Measurements from ENCODE around the gene IFIT2.
"Not testable (repeated sequence)": the region's sequence is repeated elsewhere in the genome, so short reads cannot be mapped to it uniquely, and the experiment has no call there.

IFIT2 gene

GRCh38 chr10:89280508-89280907 lies 21.3 kb upstream of the IFIT2 start:
- DNase-seq: no peak

DNA sequence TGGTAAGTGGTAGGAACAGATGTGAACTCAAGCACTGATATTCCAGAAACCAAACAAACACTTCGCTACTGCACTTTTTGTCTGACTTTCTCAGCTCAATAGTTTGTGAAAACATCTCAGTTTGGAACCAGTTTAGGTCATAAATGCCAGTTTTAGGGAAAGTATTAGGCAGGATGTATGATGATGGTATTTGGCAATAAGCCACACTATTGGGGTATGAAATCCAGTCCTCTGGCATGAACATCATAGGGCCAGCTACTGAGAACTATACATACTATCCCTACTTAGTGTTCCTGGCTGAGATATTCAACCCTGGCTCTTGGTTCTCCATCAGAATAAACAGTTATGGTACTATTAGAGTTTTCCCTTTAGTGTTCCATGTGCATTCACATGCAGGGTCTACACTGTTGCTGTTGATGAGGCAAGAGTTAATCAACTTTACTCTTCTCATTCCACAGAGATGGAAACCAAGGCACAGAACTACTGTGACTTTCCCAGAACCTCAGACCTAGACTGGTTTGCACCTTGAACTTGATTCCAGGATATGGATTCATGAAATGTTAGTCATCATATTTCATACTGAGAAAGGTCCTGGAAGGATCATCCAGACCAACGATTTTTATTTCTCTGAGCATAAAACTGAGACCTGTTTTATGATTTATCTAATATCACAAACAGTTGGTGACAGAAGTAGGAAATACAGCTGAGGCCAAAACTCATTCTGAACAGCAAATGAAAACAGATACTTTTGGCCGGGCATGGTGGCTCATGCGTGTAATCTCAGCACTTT lies 20.0 kb upstream of the IFIT2 start:
- no peak for DNase-seq

GRCh38 chr10:89283025-89283935 lies 18.6 kb upstream of the IFIT2 start:
- DNase-seq: no peak

DNA sequence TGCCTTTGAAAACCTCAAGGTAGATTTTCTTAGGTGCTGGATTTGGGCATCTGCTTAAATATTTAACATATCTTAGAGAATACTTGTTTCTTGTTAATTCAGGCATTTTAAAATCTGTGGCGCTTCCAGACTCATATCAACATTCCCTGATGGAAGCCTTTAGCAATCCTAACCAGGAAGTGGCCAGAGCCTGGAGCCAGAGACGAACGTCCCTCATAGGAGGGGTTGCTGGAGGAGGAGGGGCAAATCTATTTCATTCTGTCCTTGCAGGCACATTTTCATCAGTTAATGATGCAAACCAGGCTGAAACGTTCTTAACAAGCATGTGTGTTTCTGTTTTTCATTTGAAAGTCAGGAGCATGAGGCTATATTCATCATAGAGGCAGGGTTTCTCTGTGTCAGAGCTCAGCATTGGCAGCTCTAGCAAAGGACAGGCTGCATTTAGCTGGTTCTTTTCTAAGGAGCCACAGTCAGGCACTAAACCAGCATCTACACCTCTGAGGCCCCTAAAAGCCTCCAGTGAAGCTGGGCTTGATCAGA lies 17.8 kb upstream of the IFIT2 start:
- no peak for DNase-seq

DNA sequence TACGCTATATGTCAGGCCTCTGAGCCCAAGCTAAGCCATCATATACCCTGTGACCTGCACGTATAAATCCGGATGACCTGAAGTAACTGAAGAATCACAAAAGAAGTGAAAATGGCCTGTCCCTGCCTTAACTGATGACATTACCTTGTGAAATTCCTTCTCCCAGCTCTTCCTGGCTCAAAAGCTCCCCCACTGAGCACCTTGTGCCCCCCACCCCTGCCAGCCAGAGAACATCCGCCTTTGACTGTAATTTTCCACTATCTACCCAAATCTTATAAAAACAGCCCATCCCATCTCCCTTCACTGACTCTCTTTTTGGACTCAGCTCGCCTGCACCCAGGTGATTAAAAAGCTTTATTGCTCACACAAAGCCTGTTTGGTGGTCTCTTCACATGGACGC lies 17.1 kb upstream of the IFIT2 start:
- not testable (repeated sequence) for DNase-seq

DNA sequence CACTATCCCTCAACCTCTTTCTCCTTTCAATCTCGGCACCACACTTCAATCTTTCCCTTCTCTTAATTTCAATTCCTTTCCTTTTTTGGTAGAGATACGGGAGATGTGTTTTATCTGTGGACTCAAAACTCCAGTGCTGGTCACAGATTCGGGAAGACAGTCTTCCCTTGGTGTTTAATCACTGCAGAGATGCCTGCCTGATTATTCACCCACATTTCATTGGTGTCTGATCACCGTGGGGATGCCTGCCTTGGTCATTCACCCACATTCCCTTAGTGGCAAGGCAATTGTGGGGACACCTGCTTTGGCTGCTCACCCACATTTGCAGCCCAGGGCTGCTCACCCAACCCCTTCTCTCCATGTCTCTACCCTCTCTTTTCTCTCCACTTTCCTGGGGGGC lies 16.5 kb upstream of the IFIT2 start:
- not testable (repeated sequence) for DNase-seq

GRCh38 chr10:89294721-89295239 lies 7.1 kb upstream of the IFIT2 start:
- DNase-seq: no peak

DNA sequence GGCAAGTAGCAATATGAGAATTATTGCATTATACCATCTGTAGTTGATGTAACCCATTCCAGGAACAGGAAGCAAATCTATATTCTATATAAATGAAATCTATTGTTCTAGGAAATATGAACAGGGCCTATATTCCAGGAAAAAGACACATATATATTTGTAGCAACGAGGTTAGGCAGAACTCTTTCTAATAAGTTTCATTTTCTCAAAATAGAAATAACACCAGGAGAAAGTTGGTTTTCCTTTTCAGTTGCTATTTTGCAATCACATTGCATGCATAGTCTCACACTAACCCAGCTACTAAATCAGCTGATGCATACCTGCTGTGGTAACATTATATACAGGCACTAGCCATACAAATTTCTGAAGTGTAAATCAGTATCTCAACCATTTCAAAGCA lies 6.2 kb upstream of the IFIT2 start:
- DNase-seq: no peak

- DNase-seq: no peak
These were observed 5.6 kb upstream of the IFIT2 start for GRCh38 chr10:89296220-89296648.

- DNase-seq: no peak
These were observed 4.5 kb upstream of the IFIT2 start for GRCh38 chr10:89297356-89297755.

DNA sequence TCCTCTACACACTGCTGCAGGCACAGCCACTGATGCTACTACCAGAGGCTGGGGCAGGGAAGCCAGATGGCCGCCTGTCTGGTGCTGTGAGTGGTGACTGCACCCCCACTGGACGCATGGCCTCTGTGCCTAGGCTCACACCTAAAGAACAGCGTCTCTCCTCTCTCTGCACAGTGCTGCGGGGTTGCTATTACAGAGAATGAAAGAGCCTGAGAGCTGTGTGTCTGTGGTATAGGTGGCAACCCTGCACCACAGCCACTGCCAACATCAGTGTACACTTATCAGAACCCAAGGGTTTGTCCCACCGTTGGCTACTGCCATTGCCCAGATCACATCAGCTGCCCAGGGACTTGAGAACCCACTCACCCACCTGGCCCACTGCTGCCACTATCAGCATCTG lies 4.1 kb upstream of the IFIT2 start:
- DNase-seq: no peak

GRCh38 chr10:89299031-89299430 lies 2.8 kb upstream of the IFIT2 start:
- DNase-seq: no peak

- no peak for DNase-seq
These were observed 614 bp upstream of the IFIT2 start for GRCh38 chr10:89301232-89301631.

DNA sequence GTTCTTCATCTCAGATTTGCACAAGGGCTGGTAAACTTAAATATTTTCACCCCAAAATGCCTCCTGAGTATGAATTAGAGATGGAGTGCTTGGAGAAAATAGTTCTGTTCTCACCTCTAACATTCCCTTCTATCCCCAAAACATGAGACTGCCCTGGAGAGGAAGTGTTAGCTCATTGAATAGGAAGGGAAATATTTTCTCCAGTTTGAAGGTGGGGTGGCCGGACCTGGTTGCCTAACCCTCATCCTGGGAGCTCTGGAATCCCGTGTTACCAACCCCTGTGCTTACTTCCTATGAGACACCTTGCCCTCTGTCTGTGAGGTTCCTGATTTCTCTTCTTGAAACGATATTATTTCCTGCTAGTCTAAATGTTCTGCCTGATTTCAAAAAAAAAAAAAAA lies 779 bp downstream of the IFIT2 start:
- no peak for DNase-seq

- no peak for DNase-seq
These were observed 1.3 kb downstream of the IFIT2 start for GRCh38 chr10:89303161-89303560.

- DNase-seq: no peak
These were observed 2.2 kb downstream of the IFIT2 start for GRCh38 chr10:89304026-89304425.

- no peak for DNase-seq
These were observed 2.6 kb downstream of the IFIT2 start for GRCh38 chr10:89304446-89304845.

DNA sequence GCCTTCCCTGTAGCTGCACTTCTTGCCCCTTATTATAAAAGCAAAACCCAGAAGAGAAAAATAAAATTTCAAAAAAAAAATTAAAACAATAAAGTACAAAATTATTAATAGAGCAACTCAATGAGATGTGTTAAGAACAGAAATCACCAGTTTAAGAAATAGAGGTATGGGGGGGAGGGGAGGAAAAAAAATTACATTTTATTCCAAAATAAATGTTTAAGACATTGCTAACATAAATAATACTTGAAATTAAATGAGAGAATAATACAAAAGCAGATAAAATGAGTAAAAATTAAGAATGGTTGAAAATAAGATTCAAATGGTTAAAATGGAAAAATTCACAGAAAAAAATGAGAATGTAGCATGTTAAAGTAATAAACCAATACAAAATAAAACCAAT lies 3.1 kb downstream of the IFIT2 start:
- no peak for DNase-seq

- no peak for DNase-seq
These were observed 4.1 kb downstream of the IFIT2 start for GRCh38 chr10:89305766-89306433.

- no peak for DNase-seq
These were observed 4.8 kb downstream of the IFIT2 start for GRCh38 chr10:89306434-89307268.

GRCh38 chr10:89307269-89307577 lies 5.4 kb downstream of the IFIT2 start:
- no peak for DNase-seq

- DNase-seq: no peak
These were observed 6.4 kb downstream of the IFIT2 start for GRCh38 chr10:89308266-89308665.
